ENCODE results near the gene KCND3.

- TF ChIP-seq MAX (IDR thresholded peaks at IDR 0.05) (no peak), TAF1 (conservative IDR thresholded peaks at IDR 0.05) (no peak), CTCF (IDR thresholded peaks at IDR 0.05; ENCODE audit: low read depth, low read length, missing input control) (no peak), SP1 (IDR thresholded peaks at IDR 0.05) (no peak), EGR1 (IDR thresholded peaks at IDR 0.05; ENCODE audit: low read depth in 2 of 2) (no peak), JUND (IDR thresholded peaks at IDR 0.05) (no peak), YY1 (IDR thresholded peaks at IDR 0.05) (no peak), GABPA (IDR thresholded peaks at IDR 0.05 in 1 of 2, conservative IDR thresholded peaks at IDR 0.05 in 1 of 2) (no peak), RAD21 (IDR thresholded peaks at IDR 0.05) (no peak), RXRA (IDR thresholded peaks at IDR 0.05) (no peak), HNF4G (IDR thresholded peaks at IDR 0.05) (no peak)
- TF ChIP-seq, protein P1, sequence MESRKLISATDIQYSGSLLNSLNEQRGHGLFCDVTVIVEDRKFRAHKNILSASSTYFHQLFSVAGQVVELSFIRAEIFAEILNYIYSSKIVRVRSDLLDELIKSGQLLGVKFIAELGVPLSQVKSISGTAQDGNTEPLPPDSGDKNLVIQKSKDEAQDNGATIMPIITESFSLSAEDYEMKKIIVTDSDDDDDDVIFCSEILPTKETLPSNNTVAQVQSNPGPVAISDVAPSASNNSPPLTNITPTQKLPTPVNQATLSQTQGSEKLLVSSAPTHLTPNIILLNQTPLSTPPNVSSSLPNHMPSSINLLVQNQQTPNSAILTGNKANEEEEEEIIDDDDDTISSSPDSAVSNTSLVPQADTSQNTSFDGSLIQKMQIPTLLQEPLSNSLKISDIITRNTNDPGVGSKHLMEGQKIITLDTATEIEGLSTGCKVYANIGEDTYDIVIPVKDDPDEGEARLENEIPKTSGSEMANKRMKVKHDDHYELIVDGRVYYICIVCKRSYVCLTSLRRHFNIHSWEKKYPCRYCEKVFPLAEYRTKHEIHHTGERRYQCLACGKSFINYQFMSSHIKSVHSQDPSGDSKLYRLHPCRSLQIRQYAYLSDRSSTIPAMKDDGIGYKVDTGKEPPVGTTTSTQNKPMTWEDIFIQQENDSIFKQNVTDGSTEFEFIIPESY (IDR thresholded peaks at IDR 0.05), result no peak
- TF ChIP-seq, protein P2, sequence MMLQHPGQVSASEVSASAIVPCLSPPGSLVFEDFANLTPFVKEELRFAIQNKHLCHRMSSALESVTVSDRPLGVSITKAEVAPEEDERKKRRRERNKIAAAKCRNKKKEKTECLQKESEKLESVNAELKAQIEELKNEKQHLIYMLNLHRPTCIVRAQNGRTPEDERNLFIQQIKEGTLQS (IDR thresholded peaks at IDR 0.05), result no peak
- TF ChIP-seq, protein P3, sequence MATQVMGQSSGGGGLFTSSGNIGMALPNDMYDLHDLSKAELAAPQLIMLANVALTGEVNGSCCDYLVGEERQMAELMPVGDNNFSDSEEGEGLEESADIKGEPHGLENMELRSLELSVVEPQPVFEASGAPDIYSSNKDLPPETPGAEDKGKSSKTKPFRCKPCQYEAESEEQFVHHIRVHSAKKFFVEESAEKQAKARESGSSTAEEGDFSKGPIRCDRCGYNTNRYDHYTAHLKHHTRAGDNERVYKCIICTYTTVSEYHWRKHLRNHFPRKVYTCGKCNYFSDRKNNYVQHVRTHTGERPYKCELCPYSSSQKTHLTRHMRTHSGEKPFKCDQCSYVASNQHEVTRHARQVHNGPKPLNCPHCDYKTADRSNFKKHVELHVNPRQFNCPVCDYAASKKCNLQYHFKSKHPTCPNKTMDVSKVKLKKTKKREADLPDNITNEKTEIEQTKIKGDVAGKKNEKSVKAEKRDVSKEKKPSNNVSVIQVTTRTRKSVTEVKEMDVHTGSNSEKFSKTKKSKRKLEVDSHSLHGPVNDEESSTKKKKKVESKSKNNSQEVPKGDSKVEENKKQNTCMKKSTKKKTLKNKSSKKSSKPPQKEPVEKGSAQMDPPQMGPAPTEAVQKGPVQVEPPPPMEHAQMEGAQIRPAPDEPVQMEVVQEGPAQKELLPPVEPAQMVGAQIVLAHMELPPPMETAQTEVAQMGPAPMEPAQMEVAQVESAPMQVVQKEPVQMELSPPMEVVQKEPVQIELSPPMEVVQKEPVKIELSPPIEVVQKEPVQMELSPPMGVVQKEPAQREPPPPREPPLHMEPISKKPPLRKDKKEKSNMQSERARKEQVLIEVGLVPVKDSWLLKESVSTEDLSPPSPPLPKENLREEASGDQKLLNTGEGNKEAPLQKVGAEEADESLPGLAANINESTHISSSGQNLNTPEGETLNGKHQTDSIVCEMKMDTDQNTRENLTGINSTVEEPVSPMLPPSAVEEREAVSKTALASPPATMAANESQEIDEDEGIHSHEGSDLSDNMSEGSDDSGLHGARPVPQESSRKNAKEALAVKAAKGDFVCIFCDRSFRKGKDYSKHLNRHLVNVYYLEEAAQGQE (IDR thresholded peaks at IDR 0.05), result no peak
These were observed 161.5 kb downstream of the KCND3 start for GRCh38 chr1:111827946-111828345.
